Endothelial cell of umbilical vein (primary cell): ENCODE data around the gene PRKACB. TPM values are rescaled to one million over a fixed set of nuclear protein-coding genes. Genes with fewer than 3 reads are reported as not detected.

Experiments
- BruUV-seq: library from RNA; stranded (reverse); fragments of 400-500 nt; replicated peaks from 2 replicates; lab custom pipeline; 2021; lab: Mats Ljungman, UMichigan
- CTCF ChIA-PET: fragments of 300-600, 350-600 bp; sonication (Branson Sonifier 250); formaldehyde crosslinking; loops from one replicate; lab custom pipeline; 2021; ENCODE audit warnings: antibody characterized with exemption, inconsistent platforms; lab: Charles Lee
- POLR2A ChIA-PET: fragments of 300-600, 350-600 bp; sonication (Branson Sonifier 250); formaldehyde crosslinking; loops from one replicate; lab custom pipeline; 2021; ENCODE audit warnings: antibody characterized with exemption, inconsistent platforms; lab: Charles Lee
- DNase-seq: peaks from one replicate; pipeline ENCODE4 v3.0.0-alpha.2; 2011; ENCODE audit warnings: low read depth, low spot score
- FAIRE-seq: peaks from 2 replicates; lab custom pipeline; 2011; peaks lifted over from hg19 to GRCh38; lab: Jason Lieb, UNC
- H2AFZ ChIP-seq: 2 replicates; pipeline ENCODE4 v1.6.0; 2012; ENCODE audit warnings: low read depth, low read length, control low read depth, inconsistent platforms
- H3K27ac ChIP-seq: 2 replicates; pipeline ENCODE4 v1.5.1; 2011; ENCODE audit warnings: low read depth, mild to moderate bottlenecking, control low read depth, low read length, moderate library complexity; ENCODE audit not compliant: insufficient read depth
- H3K27me3 ChIP-seq, 2 experiments: 2 replicates each; pipeline versions ENCODE4 v1.6.0 to v1.6.1; 2011; ENCODE audit warnings: low read length in 2 of 2, mixed read lengths in 1 of 2; ENCODE audit not compliant: control insufficient read depth in 2 of 2, insufficient read depth in 2 of 2
- H3K36me3 ChIP-seq, 2 experiments: 2 replicates in 1 of 2; 3 replicates in 1 of 2; pipeline ENCODE4 v1.5.1; 2011; ENCODE audit warnings: low read length in 2 of 2, mild to moderate bottlenecking in 1 of 2, moderate library complexity in 1 of 2; ENCODE audit not compliant: control insufficient read depth in 2 of 2, insufficient read depth in 2 of 2; ENCODE audit errors: extremely low read depth in 1 of 2
- H3K4me1 ChIP-seq: 3 replicates; pipeline ENCODE4 v1.5.1; 2011; ENCODE audit warnings: mild to moderate bottlenecking, low read length; ENCODE audit not compliant: control insufficient read depth, insufficient read depth; ENCODE audit errors: extremely low read depth
- H3K4me2 ChIP-seq: 2 replicates; pipeline ENCODE4 v1.6.1; 2011; ENCODE audit warnings: low read length, control low read depth, mixed read lengths; ENCODE audit not compliant: insufficient read depth
- H3K4me3 ChIP-seq, 3 experiments: fragments of 200-600 bp in 1 of 3; sonication (generic), shearing (Covaris generic) in 1 of 3; replicated peaks in 1 of 3; 2 replicates each; pipeline ENCODE4 v1.5.1; 2011 to 2016; ENCODE audit warnings: control low read depth in 3 of 3, low read length in 3 of 3, mild to moderate bottlenecking in 2 of 3, inconsistent platforms in 1 of 3, low read depth in 1 of 3, moderate library complexity in 1 of 3; ENCODE audit not compliant: insufficient read depth in 1 of 3
- H3K79me2 ChIP-seq: 2 replicates; pipeline ENCODE4 v1.6.0; 2012; ENCODE audit warnings: low read length, inconsistent platforms; ENCODE audit not compliant: control insufficient read depth, insufficient read depth
- H3K9ac ChIP-seq: replicated peaks from 2 replicates; pipeline ENCODE3; 2011; ENCODE audit warnings: low read length, control low read depth; ENCODE audit not compliant: insufficient read depth; ENCODE audit errors: extremely low read depth
- H3K9me1 ChIP-seq: replicated peaks from 3 replicates; pipeline ENCODE4 v1.6.0; 2011; ENCODE audit warnings: mild to moderate bottlenecking, low read length; ENCODE audit not compliant: control insufficient read depth, insufficient read depth; ENCODE audit errors: extremely low read depth
- H3K9me3 ChIP-seq: replicated peaks from 2 replicates; pipeline ENCODE4 v1.5.1; 2012; ENCODE audit warnings: low read length, inconsistent platforms; ENCODE audit not compliant: control insufficient read depth, insufficient read depth
- H4K20me1 ChIP-seq: replicated peaks from 2 replicates; pipeline ENCODE3; 2011; ENCODE audit warnings: mild to moderate bottlenecking, low read length; ENCODE audit not compliant: control insufficient read depth, insufficient read depth; ENCODE audit errors: extremely low read depth
- EZH2 ChIP-seq: IDR thresholded peaks from 2 replicates; pipeline ENCODE4 v1.6.1; 2012; ENCODE audit warnings: borderline replicate concordance, low read depth, mild to moderate bottlenecking, moderate library complexity, low read length, inconsistent platforms; ENCODE audit not compliant: severe bottlenecking
- FOS ChIP-seq: IDR thresholded peaks from 2 replicates; pipeline ENCODE4 v1.6.1; 2011; ENCODE audit warnings: mild to moderate bottlenecking, low read length, moderate library complexity, borderline replicate concordance; ENCODE audit not compliant: insufficient read depth
- GATA2 ChIP-seq: IDR thresholded peaks from 2 replicates; pipeline ENCODE4 v1.7.0; 2011; ENCODE audit warnings: low read depth, mild to moderate bottlenecking, moderate library complexity, mixed read lengths, low read length; ENCODE audit not compliant: insufficient read length, insufficient read depth
- JUN ChIP-seq: IDR thresholded peaks from 2 replicates; pipeline ENCODE4 v1.6.1; 2011; ENCODE audit warnings: borderline replicate concordance, low read depth; ENCODE audit not compliant: insufficient read length, insufficient read depth
- MYC ChIP-seq: IDR thresholded peaks from one replicate; pipeline ENCODE4 v1.6.1; 2011; ENCODE audit warnings: mild to moderate bottlenecking, low read depth, low read length
- POLR2A ChIP-seq: IDR thresholded peaks from 2 replicates; pipeline ENCODE4 v1.6.1; 2012; ENCODE audit warnings: low read depth, mild to moderate bottlenecking, control low read depth, low read length
- POLR2AphosphoS5 ChIP-seq: IDR thresholded peaks from 2 replicates; pipeline ENCODE4 v1.6.1; 2012; ENCODE audit warnings: low read depth, mild to moderate bottlenecking, control low read depth, low read length, moderate library complexity; ENCODE audit not compliant: insufficient read depth
- dilution Hi-C: fragments of 300-500 bp; cut with MboI; formaldehyde crosslinking; loops from one replicate; pipeline ENCODE4 v1.15.0; 2019; ENCODE audit warnings: low sequenced_read_pairs; ENCODE audit not compliant: extremely low pct_ligation_motif_present
- intact Hi-C: fragments of 100-400 bp; cut with micrococcal nuclease; formaldehyde crosslinking; loops from one replicate; pipeline ENCODE4 v1.10.0; 2022
- polyA plus RNA-seq, 4 experiments: library from polyadenylated mRNA; depleted of rRNA in 3 of 4; stranded (reverse) in 3 of 4; unstranded in 1 of 4; fragments of >200 nt; gene quantifications; 2 replicates each; pipeline versions ENCODE4 v1.2.1 to v1.2.3, GENCODE V29; 2011 to 2012; ENCODE audit warnings: missing spikeins in 1 of 4
- total RNA-seq: library from RNA; stranded (reverse); gene quantifications from 2 replicates; pipeline ENCODE4 v1.2.3, GENCODE V29; 2021
- TF ChIP-seq, protein P1 (sequence below), 2 donors: IDR thresholded peaks; 1 replicate in 1 of 2; 2 replicates in 1 of 2; pipeline ENCODE4 v1.5.1; 2011; ENCODE audit warnings: low read length in 2 of 2, mild to moderate bottlenecking in 2 of 2, moderate library complexity in 2 of 2, control low read depth in 1 of 2, inconsistent platforms in 1 of 2, low read depth in 1 of 2; ENCODE audit not compliant: insufficient read depth in 1 of 2; ENCODE audit errors: extremely low read depth in 1 of 2
- TF ChIP-seq, protein P2 (sequence below): IDR thresholded peaks from 2 replicates; pipeline ENCODE4 v1.6.1; 2011; ENCODE audit not compliant: insufficient read depth, insufficient read length

Gene PRKACB
- total and polyA plus RNA-seq, 2 donors (not counting 3 experiments of a cell fraction or from before 2014, with no cell fraction given) = 19.1 to 77.5 TPM

DNA sequence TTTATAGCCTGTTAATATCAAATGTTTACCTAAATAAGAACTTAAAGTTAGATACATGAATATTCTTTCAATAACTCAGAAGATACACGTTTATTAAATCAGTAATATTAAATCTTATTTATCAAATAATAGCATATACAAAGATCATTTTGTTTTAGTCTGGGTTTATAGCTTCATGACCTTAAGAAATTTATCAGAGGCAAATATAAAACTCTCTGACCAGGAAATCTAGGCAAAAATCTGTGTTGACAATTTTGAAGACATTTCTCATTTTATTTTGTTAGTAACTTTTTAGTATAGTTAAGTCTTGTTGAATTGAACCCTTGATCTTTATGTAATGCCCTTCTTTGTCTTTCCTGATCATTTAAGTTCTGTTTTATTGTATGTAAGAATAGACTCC is 46.4 kb downstream of the PRKACB start:
- TF ChIP-seq FOS (no peak), MYC (no peak), JUN (no peak), POLR2AphosphoS5 (no peak), POLR2A (no peak), GATA2 (no peak), EZH2 (no peak)
- TF ChIP-seq, protein P1, sequence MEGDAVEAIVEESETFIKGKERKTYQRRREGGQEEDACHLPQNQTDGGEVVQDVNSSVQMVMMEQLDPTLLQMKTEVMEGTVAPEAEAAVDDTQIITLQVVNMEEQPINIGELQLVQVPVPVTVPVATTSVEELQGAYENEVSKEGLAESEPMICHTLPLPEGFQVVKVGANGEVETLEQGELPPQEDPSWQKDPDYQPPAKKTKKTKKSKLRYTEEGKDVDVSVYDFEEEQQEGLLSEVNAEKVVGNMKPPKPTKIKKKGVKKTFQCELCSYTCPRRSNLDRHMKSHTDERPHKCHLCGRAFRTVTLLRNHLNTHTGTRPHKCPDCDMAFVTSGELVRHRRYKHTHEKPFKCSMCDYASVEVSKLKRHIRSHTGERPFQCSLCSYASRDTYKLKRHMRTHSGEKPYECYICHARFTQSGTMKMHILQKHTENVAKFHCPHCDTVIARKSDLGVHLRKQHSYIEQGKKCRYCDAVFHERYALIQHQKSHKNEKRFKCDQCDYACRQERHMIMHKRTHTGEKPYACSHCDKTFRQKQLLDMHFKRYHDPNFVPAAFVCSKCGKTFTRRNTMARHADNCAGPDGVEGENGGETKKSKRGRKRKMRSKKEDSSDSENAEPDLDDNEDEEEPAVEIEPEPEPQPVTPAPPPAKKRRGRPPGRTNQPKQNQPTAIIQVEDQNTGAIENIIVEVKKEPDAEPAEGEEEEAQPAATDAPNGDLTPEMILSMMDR (IDR thresholded peaks at IDR 0.05; ENCODE audit: extremely low read depth in 1 of 2, insufficient read depth in 1 of 2, low read depth in 1 of 2, low read length in 2 of 2) = no peak
- TF ChIP-seq, protein P2, sequence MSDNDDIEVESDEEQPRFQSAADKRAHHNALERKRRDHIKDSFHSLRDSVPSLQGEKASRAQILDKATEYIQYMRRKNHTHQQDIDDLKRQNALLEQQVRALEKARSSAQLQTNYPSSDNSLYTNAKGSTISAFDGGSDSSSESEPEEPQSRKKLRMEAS = no peak
- peaks cover 8 to 10% of the 10 kb centered on the region in 2 experiments for H3K36me3 ChIP-seq
- no peak overlapping the region for H3K9ac ChIP-seq
- no peaks in the 10 kb centered on the region for H3K9me1 ChIP-seq
- no peaks in the 10 kb centered on the region for H3K27me3 ChIP-seq
- ChIA-PET POLR2A (no interaction called here), CTCF (interaction anchor here (1.2 to 1.6 kb wide), 3 partner anchors 8 to 220 kb away, joined by 3 to 4 read pairs (median 4); no protein-coding TSS in a partner anchor)
- no peaks in the 10 kb centered on the region for H3K4me1 ChIP-seq
- dilution Hi-C loops (no loop called here), intact Hi-C loops (no loop called here)
- H3K9me3 ChIP-seq = no peaks in the 10 kb centered on the region
- no TSS peak for BruUV-seq
- no peak overlapping the region for H2AFZ ChIP-seq
- H3K4me3 ChIP-seq = no peak overlapping the region
- no peaks in the 10 kb centered on the region for H3K79me2 ChIP-seq
- no peaks in the 10 kb centered on the region for H4K20me1 ChIP-seq
- DNase-seq (no peak), FAIRE-seq (no peak)
- H3K4me2 ChIP-seq = no peak overlapping the region
- no peak overlapping the region for H3K27ac ChIP-seq
